ENCODE measurements around the gene CBX5. TPM values are rescaled to one million over a fixed set of nuclear protein-coding genes. Genes with fewer than 3 reads are reported as not detected.

Gene CBX5
- polyA plus RNA-seq, 1 donor from 2014 or later = 57.1 TPM

GRCh38 chr12:54249489-54249888 lies 30.4 kb downstream of the CBX5 start:
- Histone ChIP-seq H3K9me2 (ENCODE audit: insufficient read depth, low read length) (no peaks in the 10 kb centered on the region), H3K4me2 (ENCODE audit: low read length) (no peak overlapping the region), H3F3A (ENCODE audit: insufficient read depth, low read length, poor library complexity, severe bottlenecking) (no peaks in the 10 kb centered on the region), H4K20me1 (ENCODE audit: insufficient read depth) (no peaks in the 10 kb centered on the region), H3K27ac (ENCODE audit: low read length) (no peak overlapping the region), H3K79me2 (replicated peaks; ENCODE audit: insufficient read depth, low read length) (peaks cover 40% of the 10 kb centered on the region), H3K4me3 (ENCODE audit: low read length) (no peak overlapping the region), H3K27me3 (ENCODE audit: insufficient read depth, low read depth, low read length) (no peaks in the 10 kb centered on the region), H3K9me3 (ENCODE audit: low read length) (no peaks in the 10 kb centered on the region), H3K9ac (ENCODE audit: low read length) (no peak overlapping the region), H3K36me3 (ENCODE audit: insufficient read depth, low read length) (peaks cover 3% of the 10 kb centered on the region), H2AFZ (ENCODE audit: low read depth, low read length) (no peak overlapping the region)
- no peak for TF ChIP-seq RAD21 (conservative IDR thresholded peaks at IDR 0.05)
- TF ChIP-seq TAF1 (IDR thresholded peaks at IDR 0.05; ENCODE audit: low read depth) = no peak
- TF ChIP-seq CTCF (IDR thresholded peaks at IDR 0.05; ENCODE audit: poor library complexity, severe bottlenecking) = no peak
- TF ChIP-seq REST (IDR thresholded peaks at IDR 0.05; ENCODE audit: borderline replicate concordance) = no peak
- no peak for TF ChIP-seq EZH2 (IDR thresholded peaks at IDR 0.05; ENCODE audit: borderline replicate concordance, insufficient read depth, low read length, poor library complexity, severe bottlenecking)
- no peak for TF ChIP-seq SMC3 (conservative IDR thresholded peaks at IDR 0.05; ENCODE audit: poor library complexity)
- TF ChIP-seq MXI1 (conservative IDR thresholded peaks at IDR 0.05; ENCODE audit: poor library complexity, severe bottlenecking) = no peak
- TF ChIP-seq POLR2AphosphoS5 (IDR thresholded peaks at IDR 0.05) = no peak
- no peak for TF ChIP-seq EP300 (conservative IDR thresholded peaks at IDR 0.05; ENCODE audit: poor library complexity, severe bottlenecking)

DNA sequence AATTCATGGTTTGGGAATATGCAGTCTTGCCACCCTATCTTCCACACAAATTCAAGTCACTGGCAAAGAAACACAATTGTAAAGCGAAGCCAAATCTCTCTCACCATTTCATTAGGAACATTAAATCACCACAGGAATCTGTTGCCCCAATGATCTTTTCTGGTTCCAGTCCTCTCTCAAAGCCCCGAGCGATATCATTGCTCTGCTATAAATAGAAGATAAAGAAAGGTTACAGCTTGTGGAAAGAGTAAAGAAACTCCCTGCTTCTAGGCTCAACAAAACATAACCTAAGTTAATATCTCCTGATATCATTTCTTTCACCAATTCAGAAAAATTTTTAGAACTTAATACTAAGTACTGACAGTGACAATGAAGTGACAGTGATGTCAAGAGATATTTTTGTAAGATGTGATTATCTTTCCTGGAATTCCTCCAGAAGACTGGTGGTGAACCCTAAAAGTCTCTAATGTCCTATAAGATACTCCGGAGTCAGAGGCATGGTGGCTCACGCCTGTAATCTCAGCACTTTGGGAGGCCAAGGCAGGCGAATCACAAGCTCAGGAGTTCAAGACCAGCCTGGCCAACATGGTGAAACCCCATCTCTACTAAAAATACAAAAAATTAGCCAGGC lies 33.8 kb downstream of the CBX5 start:
- TF ChIP-seq REST (IDR thresholded peaks at IDR 0.05; ENCODE audit: borderline replicate concordance) = no peak
- TF ChIP-seq EZH2 (IDR thresholded peaks at IDR 0.05; ENCODE audit: borderline replicate concordance, insufficient read depth, low read length, poor library complexity, severe bottlenecking) = no peak
- Histone ChIP-seq H3K4me3 (ENCODE audit: low read length) (no peak overlapping the region), H3K9me3 (ENCODE audit: low read length) (no peaks in the 10 kb centered on the region), H3K36me3 (ENCODE audit: insufficient read depth, low read length) (peaks cover 9% of the 10 kb centered on the region), H3K27me3 (ENCODE audit: insufficient read depth, low read depth, low read length) (no peaks in the 10 kb centered on the region), H3K9ac (ENCODE audit: low read length) (no peak overlapping the region), H3K27ac (ENCODE audit: low read length) (no peak overlapping the region), H3K4me2 (ENCODE audit: low read length) (no peak overlapping the region), H3K9me2 (ENCODE audit: insufficient read depth, low read length) (no peaks in the 10 kb centered on the region), H4K20me1 (ENCODE audit: insufficient read depth) (no peaks in the 10 kb centered on the region), H2AFZ (ENCODE audit: low read depth, low read length) (no peak overlapping the region), H3F3A (ENCODE audit: insufficient read depth, low read length, poor library complexity, severe bottlenecking) (no peaks in the 10 kb centered on the region), H3K79me2 (replicated peaks; ENCODE audit: insufficient read depth, low read length) (peaks cover 14% of the 10 kb centered on the region)

Measured in neural cell (in vitro differentiated cells).